ENCODE measurements around the gene POLR3A. TPM values are rescaled to one million over a fixed set of nuclear protein-coding genes. Genes with fewer than 3 reads are reported as not detected.

The POLR3A gene
- total RNA-seq, 4 donors from 2014 or later: 8.3 to 13.5 (median 12.0) TPM

DNA sequence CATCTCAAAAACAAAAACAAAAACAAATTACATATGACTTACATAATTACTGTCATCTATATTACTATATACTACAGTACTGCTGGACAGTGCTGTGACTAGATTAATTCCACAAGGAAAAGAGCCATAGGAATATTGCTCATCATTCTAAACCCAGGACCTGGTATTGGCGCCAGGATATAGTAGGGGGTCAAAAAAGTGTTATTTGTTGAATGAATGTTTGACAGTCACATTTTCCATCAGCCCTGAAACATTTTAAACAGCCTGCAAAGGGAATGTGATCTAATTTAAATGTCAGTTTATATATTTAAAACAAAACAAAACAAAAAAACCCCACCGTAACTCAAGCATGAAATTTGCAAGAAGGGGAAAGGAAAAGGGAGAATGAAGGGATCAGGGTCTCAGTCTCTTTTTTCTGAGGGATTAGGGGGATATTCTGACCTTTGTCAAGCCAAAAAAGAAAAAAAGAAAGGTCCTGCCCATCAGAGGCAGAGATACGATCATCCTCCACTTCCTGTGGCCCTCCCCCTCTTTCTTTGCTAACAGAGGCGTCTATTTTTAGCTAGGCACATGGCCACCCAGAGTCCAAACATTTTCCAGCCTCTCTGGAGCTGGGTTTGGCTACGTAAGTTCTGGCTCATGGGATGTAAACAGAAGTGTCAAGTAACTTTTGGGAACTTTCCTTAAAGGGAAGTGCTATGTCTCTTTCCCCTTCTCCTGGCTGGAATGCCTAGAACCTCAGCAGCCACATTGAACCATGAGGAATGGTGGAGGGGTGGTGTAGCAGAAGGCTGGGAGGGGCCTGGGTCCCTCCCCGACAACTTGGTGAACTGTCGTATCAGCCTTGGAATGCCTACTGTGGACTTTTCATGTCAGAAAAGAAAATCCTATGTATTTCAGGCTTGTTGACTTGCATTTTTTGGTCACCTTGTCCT, 58.2 kb downstream of the POLR3A start:
- WGBS, 2 donors: 41 to 57% methylated on average over 7 of the region's 7 CpGs

DNA sequence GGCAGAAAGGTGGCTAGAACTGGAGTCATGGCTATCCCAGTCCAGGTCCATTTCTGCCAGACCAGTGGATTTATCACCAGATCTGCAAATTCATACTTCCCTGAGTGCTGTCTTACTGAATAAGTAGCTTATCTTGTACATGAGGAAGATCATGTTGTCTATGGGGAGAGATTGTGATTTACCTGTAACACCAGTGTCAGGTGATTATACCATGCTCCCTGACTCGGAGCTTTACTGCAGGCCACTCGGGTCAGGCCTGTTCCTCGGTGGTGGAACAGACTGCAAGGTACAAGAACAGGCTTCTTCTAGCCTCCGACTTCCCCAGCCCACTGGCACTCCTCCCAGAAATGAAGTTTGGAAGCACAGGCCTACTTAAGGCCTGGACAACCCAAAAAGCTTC, 60.2 kb downstream of the POLR3A start:
- Histone ChIP-seq H3K27me3 (no peaks in the 10 kb centered on the region), H3K4me3 (no peak overlapping the region), H3K9me3 (no peaks in the 10 kb centered on the region), H3K4me1 (peaks cover 0 to 22% (median 3%) of the 10 kb centered on the region in 3 donors), H3K27ac (peak overlapping the region in 3 of 4 donors; percentile 56 to 79 (median 77)), H3K36me3 (no peaks in the 10 kb centered on the region)
- TF ChIP-seq, protein P1, sequence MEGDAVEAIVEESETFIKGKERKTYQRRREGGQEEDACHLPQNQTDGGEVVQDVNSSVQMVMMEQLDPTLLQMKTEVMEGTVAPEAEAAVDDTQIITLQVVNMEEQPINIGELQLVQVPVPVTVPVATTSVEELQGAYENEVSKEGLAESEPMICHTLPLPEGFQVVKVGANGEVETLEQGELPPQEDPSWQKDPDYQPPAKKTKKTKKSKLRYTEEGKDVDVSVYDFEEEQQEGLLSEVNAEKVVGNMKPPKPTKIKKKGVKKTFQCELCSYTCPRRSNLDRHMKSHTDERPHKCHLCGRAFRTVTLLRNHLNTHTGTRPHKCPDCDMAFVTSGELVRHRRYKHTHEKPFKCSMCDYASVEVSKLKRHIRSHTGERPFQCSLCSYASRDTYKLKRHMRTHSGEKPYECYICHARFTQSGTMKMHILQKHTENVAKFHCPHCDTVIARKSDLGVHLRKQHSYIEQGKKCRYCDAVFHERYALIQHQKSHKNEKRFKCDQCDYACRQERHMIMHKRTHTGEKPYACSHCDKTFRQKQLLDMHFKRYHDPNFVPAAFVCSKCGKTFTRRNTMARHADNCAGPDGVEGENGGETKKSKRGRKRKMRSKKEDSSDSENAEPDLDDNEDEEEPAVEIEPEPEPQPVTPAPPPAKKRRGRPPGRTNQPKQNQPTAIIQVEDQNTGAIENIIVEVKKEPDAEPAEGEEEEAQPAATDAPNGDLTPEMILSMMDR (IDR thresholded peaks at IDR 0.05): no peak
- TF ChIP-seq POLR2A (IDR thresholded peaks at IDR 0.05): no peak
- DNase-seq: no peak
- WGBS, 2 donors: 50 to 64% methylated on average over 3 to 4 of the region's 4 CpGs
- intact Hi-C loops (cut with DNase I): no loop called here

More for the DNA sequence above, 58.2 kb downstream of the POLR3A start:
- TF ChIP-seq POLR2A (IDR thresholded peaks at IDR 0.05): no peak
- TF ChIP-seq, protein P1 (IDR thresholded peaks at IDR 0.05): no peak
- Histone ChIP-seq H3K4me3 (no peak overlapping the region), H3K4me1 (peaks cover 0 to 24% (median 3%) of the 10 kb centered on the region in 3 donors), H3K27me3 (no peaks in the 10 kb centered on the region), H3K27ac (peak overlapping the region; percentile 43 to 87 (median 78)), H3K36me3 (peaks cover 0 to 12% (median 0%) of the 10 kb centered on the region in 3 donors), H3K9me3 (no peaks in the 10 kb centered on the region)
- DNase-seq: no peak
- intact Hi-C loops (cut with DNase I): loop anchor here (10.0 kb wide), 1 partner anchor 126 kb away; no protein-coding TSS in a partner anchor

DNA sequence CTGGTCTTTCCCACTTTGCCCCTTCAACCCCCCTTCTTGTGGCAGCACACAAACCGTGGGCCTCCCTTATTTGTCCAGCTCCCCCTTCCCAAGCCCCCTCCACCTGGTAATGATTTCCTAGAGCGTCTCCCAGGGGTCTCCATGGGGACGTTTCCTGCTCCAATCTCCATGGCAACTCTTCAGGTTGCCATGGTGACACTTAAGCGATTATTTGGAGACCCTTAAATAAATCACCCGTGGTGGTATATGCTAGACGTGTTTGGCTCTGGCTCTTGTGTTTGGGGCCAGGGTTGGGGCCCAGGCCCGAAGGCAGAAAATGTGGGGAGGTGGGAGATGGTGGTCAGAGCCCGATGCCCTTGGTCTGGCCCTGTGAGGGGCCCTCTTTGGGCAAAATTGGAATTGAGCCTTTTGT, 61.7 kb downstream of the POLR3A start:
- 49 to 65% methylated on average over 4 to 6 of the region's 8 CpGs for WGBS, 2 donors
- Histone ChIP-seq H3K27ac (no peak overlapping the region), H3K36me3 (no peaks in the 10 kb centered on the region), H3K4me3 (no peak overlapping the region), H3K9me3 (no peaks in the 10 kb centered on the region), H3K27me3 (no peaks in the 10 kb centered on the region), H3K4me1 (peaks cover 0 to 22% (median 3%) of the 10 kb centered on the region in 3 donors)
- DNase-seq: no peak
- intact Hi-C loops (cut with DNase I): no loop called here
- no peak for TF ChIP-seq POLR2A (IDR thresholded peaks at IDR 0.05)
- TF ChIP-seq, protein P1 (IDR thresholded peaks at IDR 0.05): no peak

DNA sequence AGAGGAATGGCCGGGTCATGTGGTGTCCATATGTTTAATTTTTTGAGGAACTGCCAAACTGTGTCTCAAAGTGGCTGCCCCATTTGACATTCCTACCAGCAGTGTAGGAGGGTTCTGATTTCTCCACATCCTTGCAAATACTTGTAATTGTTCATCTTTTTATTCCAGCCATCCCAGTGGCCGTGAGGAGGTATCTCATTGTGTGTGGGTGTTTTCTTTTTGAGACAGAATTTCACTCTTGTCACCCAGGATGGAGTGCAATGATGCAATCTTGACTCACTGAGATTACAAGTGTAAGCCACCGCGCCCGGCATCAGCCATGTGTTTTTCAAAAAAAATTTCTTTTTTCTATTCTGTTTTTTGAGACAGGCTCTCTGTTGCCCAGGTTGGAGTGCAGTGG, 64.0 kb downstream of the POLR3A start:
- no peaks in the 10 kb centered on the region for H3K27me3 ChIP-seq
- intact Hi-C loops (cut with DNase I): no loop called here
- no peaks in the 10 kb centered on the region for H3K36me3 ChIP-seq
- TF ChIP-seq, protein P1 (IDR thresholded peaks at IDR 0.05): no peak
- H3K4me1 ChIP-seq: peaks cover 0 to 7% (median 3%) of the 10 kb centered on the region in 3 donors
- H3K4me3 ChIP-seq: no peak overlapping the region
- H3K9me3 ChIP-seq: no peaks in the 10 kb centered on the region
- DNase-seq: no peak
- WGBS, 2 donors: 39 to 43% methylated on average over 5 of the region's 5 CpGs
- no peak overlapping the region for H3K27ac ChIP-seq

DNA sequence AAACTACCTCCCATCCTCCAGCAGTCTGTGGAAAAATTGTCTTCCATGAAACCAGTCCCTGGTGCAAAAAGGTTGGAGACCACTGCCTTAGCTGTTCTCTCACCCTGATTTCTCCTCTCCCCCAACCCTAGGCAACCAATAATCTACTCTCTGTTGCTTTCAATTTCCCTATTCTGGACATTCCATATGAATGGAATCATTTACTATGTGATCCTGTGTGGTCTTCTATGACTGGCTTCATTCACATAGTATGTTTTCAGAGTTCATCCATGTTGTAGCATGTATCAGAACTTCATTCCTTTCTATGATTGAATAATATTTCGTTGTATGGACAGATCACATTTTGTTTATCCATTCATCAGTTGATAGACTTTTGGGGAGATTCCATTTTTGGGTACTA, 64.5 kb downstream of the POLR3A start:
- H3K9me3 ChIP-seq: no peaks in the 10 kb centered on the region
- intact Hi-C loops (cut with DNase I): no loop called here
- TF ChIP-seq, protein P1 (IDR thresholded peaks at IDR 0.05): no peak
- TF ChIP-seq POLR2A (IDR thresholded peaks at IDR 0.05): no peak
- no peak overlapping the region for H3K4me3 ChIP-seq
- no peak overlapping the region for H3K27ac ChIP-seq
- 65 to 82% methylated on average over 1 of the region's 1 CpG for WGBS, 2 donors
- no peaks in the 10 kb centered on the region for H3K27me3 ChIP-seq
- DNase-seq: no peak
- peaks cover 0 to 12% (median 7%) of the 10 kb centered on the region in 3 donors for H3K4me1 ChIP-seq
- H3K36me3 ChIP-seq: no peaks in the 10 kb centered on the region

All from esophagus squamous epithelium (tissue), 5 donors.